IPS DF 4.7 (cell line): Measurements from ENCODE around the gene KLF11.
"Not testable (repeated sequence)": the region's sequence is repeated elsewhere in the genome, so short reads cannot be mapped to it uniquely, and the experiment has no call there.

Experiments
- DNase-seq: peaks from one replicate; pipeline ENCODE4 v3.0.0-alpha.2; 2013; ENCODE audit warnings: low spot score; ENCODE audit errors: extremely low read depth

KLF11 gene

GRCh38 chr2:10009271-10009810 lies 34.0 kb upstream of the KLF11 start:
- no peak for DNase-seq

- DNase-seq, result no peak
Measured at GRCh38 chr2:10009811-10010781, 33.3 kb upstream of the KLF11 start.

- DNase-seq, result not testable (repeated sequence)
Measured at GRCh38 chr2:10010861-10011605, 32.3 kb upstream of the KLF11 start.

GRCh38 chr2:10011606-10012325 lies 31.6 kb upstream of the KLF11 start:
- not testable (repeated sequence) for DNase-seq

- not testable (repeated sequence) for DNase-seq
Measured at GRCh38 chr2:10012366-10012962, 30.9 kb upstream of the KLF11 start.

- DNase-seq, result no peak
Measured at GRCh38 chr2:10012963-10013461, 30.3 kb upstream of the KLF11 start.

- not testable (repeated sequence) for DNase-seq
Measured at GRCh38 chr2:10013651-10014417, 29.5 kb upstream of the KLF11 start.

GRCh38 chr2:10014418-10015190 lies 28.7 kb upstream of the KLF11 start:
- DNase-seq, result no peak

GRCh38 chr2:10015376-10015989 lies 27.9 kb upstream of the KLF11 start:
- not testable (repeated sequence) for DNase-seq

GRCh38 chr2:10016001-10016801 lies 27.1 kb upstream of the KLF11 start:
- no peak for DNase-seq

- DNase-seq, result no peak
Measured at GRCh38 chr2:10016802-10017258, 26.5 kb upstream of the KLF11 start.

GRCh38 chr2:10017313-10017941 lies 25.9 kb upstream of the KLF11 start:
- no peak for DNase-seq

GRCh38 chr2:10019174-10019573 lies 24.2 kb upstream of the KLF11 start:
- DNase-seq, result no peak

- no peak for DNase-seq
Measured at GRCh38 chr2:10019602-10020400, 23.5 kb upstream of the KLF11 start.

- no peak for DNase-seq
Measured at GRCh38 chr2:10022041-10022421, 21.3 kb upstream of the KLF11 start.

GRCh38 chr2:10022445-10022844 lies 20.9 kb upstream of the KLF11 start:
- no peak for DNase-seq
